A673 (cell line): ENCODE results near the gene DOCK1. TPM values are rescaled to one million over a fixed set of nuclear protein-coding genes. Genes with fewer than 3 reads are reported as not detected.

Source experiments
- BruUV-seq: library from RNA; stranded (reverse); fragments of 400-500 nt; replicated peaks from 2 replicates; lab custom pipeline; 2021; lab: Mats Ljungman, UMichigan
- CTCF ChIA-PET: fragments of 300-600 bp; sonication (Branson Sonifier 250); formaldehyde crosslinking; loops from one replicate; lab custom pipeline; 2022; ENCODE audit warnings: antibody characterized with exemption; lab: Charles Lee
- POLR2A ChIA-PET: fragments of 300-600 bp; sonication (Branson Sonifier 250); formaldehyde crosslinking; loops from one replicate; lab custom pipeline; 2022; ENCODE audit warnings: antibody characterized with exemption; ENCODE audit not compliant: low non-redundant PET; lab: Charles Lee
- DNase-seq: peaks from one replicate; pipeline ENCODE4 v3.0.0-alpha.2; 2015; ENCODE audit warnings: low spot score
- H3K27ac ChIP-seq: fragments of 200-600 bp; sonication (generic); 2 replicates; pipeline ENCODE4 v1.5.1; 2016; ENCODE audit warnings: mixed run types, low read depth, mild to moderate bottlenecking, mixed read lengths, antibody characterized with exemption, low read length; ENCODE audit not compliant: poor library complexity, severe bottlenecking
- H3K27me3 ChIP-seq: fragments of 200-600 bp; sonication (generic); replicated peaks from 2 replicates; pipeline ENCODE4 v1.6.1; 2017; ENCODE audit warnings: mixed run types, low read depth, mild to moderate bottlenecking, mixed read lengths, antibody characterized with exemption, low read length; ENCODE audit not compliant: insufficient read depth, poor library complexity
- H3K36me3 ChIP-seq: fragments of 200-600 bp; sonication (generic); 2 replicates; pipeline ENCODE4 v1.6.1; 2016; ENCODE audit warnings: mixed run types, mild to moderate bottlenecking, mixed read lengths, antibody characterized with exemption, low read length; ENCODE audit not compliant: insufficient read depth, poor library complexity, severe bottlenecking
- H3K4me1 ChIP-seq: fragments of 200-600 bp; sonication (generic); 2 replicates; pipeline ENCODE4 v1.6.1; 2017; ENCODE audit warnings: mixed run types, mild to moderate bottlenecking, mixed read lengths, antibody characterized with exemption, low read length; ENCODE audit not compliant: insufficient read depth, poor library complexity, severe bottlenecking
- H3K4me3 ChIP-seq: fragments of 200-600 bp; sonication (generic); 2 replicates; pipeline ENCODE4 v1.5.1; 2016; ENCODE audit warnings: low read depth, mixed run types, mild to moderate bottlenecking, mixed read lengths, low read length; ENCODE audit not compliant: poor library complexity, severe bottlenecking
- H3K9me3 ChIP-seq: fragments of 200-600 bp; sonication (generic); 2 replicates; pipeline ENCODE4 v1.6.1; 2016; ENCODE audit warnings: mixed run types, low read depth, mild to moderate bottlenecking, mixed read lengths, antibody characterized with exemption, low read length; ENCODE audit not compliant: poor library complexity, severe bottlenecking
- EZH2 ChIP-seq: fragments of 200-600 bp; sonication (generic); IDR thresholded peaks from 2 replicates; pipeline ENCODE4 v1.6.1; 2017; ENCODE audit warnings: borderline replicate concordance, low read depth, mild to moderate bottlenecking, mixed read lengths, antibody characterized with exemption, low read length; ENCODE audit not compliant: poor library complexity, severe bottlenecking
- intact Hi-C: fragments of 100-400 bp; cut with micrococcal nuclease; formaldehyde crosslinking; loops from one replicate; pipeline ENCODE4 v1.10.0; 2022; ENCODE audit not compliant: unreplicated experiment
- total RNA-seq: library from RNA; stranded (reverse); gene quantifications from 2 replicates; pipeline ENCODE4 v1.2.3, GENCODE V29; 2021
- TF ChIP-seq, protein P1 (sequence below): fragments of 300-800, 200-600 bp; sonication (generic); conservative IDR thresholded peaks from 2 replicates; pipeline ENCODE4 v1.5.1; 2017; ENCODE audit warnings: low read depth, mild to moderate bottlenecking, antibody characterized with exemption, low read length, moderate library complexity, mixed read lengths

Gene DOCK1
- total RNA-seq, 1 experiment from 2014 or later: 30.7 TPM

DNA sequence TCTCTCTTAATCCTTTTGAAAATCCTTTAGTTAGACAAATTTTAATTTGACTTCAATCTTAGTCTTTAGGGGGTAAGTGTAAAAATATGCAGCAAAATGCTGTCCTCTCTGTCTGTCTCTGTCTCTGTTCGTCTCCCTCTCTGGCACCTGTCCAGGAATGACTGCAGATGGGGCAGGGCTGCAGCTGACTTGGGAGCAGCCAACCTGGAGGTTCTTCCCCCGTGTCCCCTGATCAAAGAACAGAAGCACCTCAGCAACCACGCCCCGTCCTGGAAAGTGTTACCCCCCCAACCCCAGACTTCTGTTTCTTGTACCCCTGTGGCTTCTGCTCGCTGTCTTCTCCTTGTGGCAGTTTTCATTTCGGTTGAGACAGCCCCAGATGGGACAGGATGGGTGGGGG lies 502.3 kb downstream of the DOCK1 start:
- intact Hi-C loops: no loop called here
- ChIA-PET POLR2A (no interaction called here), CTCF (no interaction called here)

DNA sequence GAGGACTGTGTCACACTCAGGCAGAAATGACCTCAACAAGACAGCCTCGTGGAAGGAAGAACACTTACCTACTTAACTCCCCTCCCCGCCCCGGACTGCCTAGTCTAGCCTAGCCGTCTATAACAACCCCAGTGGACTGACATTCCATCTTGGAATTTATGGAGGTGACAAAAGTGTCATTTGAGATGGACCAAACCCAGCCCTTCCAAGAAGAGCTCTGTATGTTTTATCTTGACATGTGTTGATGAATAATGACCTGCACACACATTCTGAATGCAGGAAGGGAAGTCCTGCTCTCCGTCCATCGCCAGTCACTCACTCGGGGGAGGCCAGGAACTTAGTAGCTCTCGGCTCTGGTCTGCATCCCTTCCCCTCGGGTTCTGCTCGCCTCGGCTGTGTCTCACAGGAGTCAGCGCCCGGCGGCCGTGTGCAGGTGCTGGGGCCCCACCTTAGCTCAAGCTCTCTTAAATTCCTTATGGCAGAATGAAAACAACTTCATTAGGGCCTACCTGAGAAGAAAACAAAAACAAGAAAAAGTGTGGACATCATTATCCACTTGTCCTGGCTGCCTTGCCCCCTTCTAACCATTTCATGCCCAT lies 503.0 kb downstream of the DOCK1 start:
- CTCF ChIA-PET: no interaction called here
- TF ChIP-seq, protein P1, sequence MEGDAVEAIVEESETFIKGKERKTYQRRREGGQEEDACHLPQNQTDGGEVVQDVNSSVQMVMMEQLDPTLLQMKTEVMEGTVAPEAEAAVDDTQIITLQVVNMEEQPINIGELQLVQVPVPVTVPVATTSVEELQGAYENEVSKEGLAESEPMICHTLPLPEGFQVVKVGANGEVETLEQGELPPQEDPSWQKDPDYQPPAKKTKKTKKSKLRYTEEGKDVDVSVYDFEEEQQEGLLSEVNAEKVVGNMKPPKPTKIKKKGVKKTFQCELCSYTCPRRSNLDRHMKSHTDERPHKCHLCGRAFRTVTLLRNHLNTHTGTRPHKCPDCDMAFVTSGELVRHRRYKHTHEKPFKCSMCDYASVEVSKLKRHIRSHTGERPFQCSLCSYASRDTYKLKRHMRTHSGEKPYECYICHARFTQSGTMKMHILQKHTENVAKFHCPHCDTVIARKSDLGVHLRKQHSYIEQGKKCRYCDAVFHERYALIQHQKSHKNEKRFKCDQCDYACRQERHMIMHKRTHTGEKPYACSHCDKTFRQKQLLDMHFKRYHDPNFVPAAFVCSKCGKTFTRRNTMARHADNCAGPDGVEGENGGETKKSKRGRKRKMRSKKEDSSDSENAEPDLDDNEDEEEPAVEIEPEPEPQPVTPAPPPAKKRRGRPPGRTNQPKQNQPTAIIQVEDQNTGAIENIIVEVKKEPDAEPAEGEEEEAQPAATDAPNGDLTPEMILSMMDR: no peak
- no peak for TF ChIP-seq EZH2
- Histone ChIP-seq H3K27ac (no peak overlapping the region), H3K27me3 (no peaks in the 10 kb centered on the region), H3K9me3 (no peaks in the 10 kb centered on the region), H3K36me3 (no peaks in the 10 kb centered on the region), H3K4me1 (no peaks in the 10 kb centered on the region), H3K4me3 (no peak overlapping the region)
- no peak for DNase-seq
- intact Hi-C loops: no loop called here
- BruUV-seq: no TSS peak
- POLR2A ChIA-PET: no interaction called here

More for the DNA sequence above, 502.3 kb downstream of the DOCK1 start:
- Histone ChIP-seq H3K36me3 (no peaks in the 10 kb centered on the region), H3K4me1 (no peaks in the 10 kb centered on the region), H3K4me3 (no peak overlapping the region), H3K9me3 (no peaks in the 10 kb centered on the region), H3K27ac (no peak overlapping the region), H3K27me3 (no peaks in the 10 kb centered on the region)
- TF ChIP-seq, protein P1: no peak
- no peak for TF ChIP-seq EZH2
- DNase-seq: peak; percentile 4
- no TSS peak for BruUV-seq

DNA sequence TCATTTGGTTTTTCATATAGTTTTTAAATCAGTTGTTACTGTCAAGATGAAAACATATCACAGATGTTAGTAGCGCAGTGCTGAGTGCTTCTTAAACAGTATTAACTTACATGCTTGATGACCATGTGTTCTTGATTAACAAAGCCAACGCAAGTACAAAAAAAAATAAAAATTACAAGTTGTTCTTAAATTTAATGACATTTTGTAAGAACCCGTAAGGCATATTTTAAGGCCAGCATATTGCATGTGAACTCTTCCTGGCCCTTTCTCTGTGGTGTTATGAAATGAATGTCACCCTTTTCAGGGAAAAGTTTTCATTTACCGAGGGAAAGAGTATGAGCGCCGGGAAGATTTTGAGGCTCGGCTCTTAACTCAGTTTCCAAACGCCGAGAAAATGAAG lies 503.5 kb downstream of the DOCK1 start:
- CTCF ChIA-PET: no interaction called here
- Histone ChIP-seq H3K27ac (no peak overlapping the region), H3K27me3 (no peaks in the 10 kb centered on the region), H3K9me3 (no peaks in the 10 kb centered on the region), H3K4me1 (no peaks in the 10 kb centered on the region), H3K36me3 (no peaks in the 10 kb centered on the region), H3K4me3 (no peak overlapping the region)
- POLR2A ChIA-PET: no interaction called here
- no peak for DNase-seq
- intact Hi-C loops: no loop called here
- no peak for TF ChIP-seq EZH2
- TF ChIP-seq, protein P1: no peak
- BruUV-seq: no TSS peak
